Hematopoietic multipotent progenitor cell treated with erythropoietin and hydrocortisone succinate and interleukin-3 and kit ligand, for 6 days (in vitro differentiated cells): Measurements from ENCODE around the gene FAM229B.
"Not testable (repeated sequence)": the region's sequence is repeated elsewhere in the genome, so short reads cannot be mapped to it uniquely, and the experiment has no call there.

Experiments
- DNase-seq: peaks from one replicate; pipeline ENCODE4 v3.0.0-alpha.2; 2015

FAM229B gene, protein sequence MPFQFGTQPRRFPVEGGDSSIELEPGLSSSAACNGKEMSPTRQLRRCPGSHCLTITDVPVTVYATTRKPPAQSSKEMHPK

DNA sequence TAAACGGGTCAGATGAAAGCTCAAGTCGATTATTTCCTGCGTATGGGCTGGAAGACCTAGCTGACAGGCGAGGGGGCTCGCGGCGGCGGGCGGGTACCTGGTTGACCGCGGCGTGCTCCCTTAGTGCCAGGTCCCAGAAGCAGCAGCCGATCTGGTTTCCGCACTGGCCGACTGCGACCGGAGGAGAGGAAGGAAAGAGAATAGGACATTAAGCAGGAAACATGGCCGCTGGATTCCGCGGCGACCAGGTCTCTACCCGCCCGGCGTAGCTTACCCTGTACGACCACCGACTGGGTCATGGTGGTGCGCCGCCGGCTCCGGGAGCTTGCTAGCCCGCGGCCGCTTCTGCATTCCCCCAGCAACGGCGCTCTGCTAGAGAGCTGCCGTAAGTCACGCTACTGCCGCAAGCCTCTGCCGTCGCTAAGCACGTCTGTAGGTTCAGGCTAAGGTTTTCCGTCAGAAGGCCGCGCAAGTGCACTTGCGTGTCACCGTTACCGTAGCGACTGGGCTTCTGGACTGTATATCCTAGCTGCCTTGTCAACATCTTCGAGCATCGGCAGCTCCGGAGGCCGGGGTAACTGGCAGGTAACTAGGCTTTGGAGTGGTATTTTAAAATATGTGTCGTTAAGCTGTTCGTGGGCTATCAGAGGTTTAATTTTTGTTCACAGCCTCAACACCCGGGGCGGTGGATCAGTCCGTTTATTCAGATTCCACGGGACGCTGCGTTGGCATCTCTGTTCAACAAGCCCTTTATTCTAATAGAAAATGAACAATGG is at the start of gene FAM229B, which contains the start of gene TUBE1:
Gene FAM229B (plus strand): TSS at position 456 of the 776 bp plus-strand sequence. CDS start 11,693 bp downstream, outside the sequence.
Gene TUBE1 (minus strand): TSS at position 347 of the 776 bp plus-strand sequence. CDS start 48 bp downstream, at position 299.
- peak; percentile 98 for DNase-seq

DNA sequence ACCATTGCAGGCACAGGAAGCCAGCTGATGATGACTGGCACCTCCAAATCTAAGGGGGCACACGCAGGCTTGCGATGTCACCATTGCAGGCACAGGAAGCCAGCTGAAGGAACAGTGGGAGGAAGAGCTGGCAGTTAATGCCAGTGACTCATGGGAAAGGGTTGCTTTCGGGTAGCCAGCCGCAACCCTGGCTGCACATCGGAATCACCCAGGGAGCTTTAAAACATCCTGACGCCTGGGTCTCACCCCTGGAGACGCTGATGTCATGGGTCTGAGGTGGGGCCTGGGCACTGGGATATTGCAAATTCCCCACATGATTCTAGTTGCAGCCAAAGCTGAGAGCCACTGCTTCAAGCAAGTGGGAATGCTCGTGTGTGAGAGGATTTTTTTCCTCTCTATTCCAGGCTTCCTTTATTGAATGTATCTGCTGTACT is 49.6 kb upstream of the FAM229B start:
- DNase-seq = no peak

DNA sequence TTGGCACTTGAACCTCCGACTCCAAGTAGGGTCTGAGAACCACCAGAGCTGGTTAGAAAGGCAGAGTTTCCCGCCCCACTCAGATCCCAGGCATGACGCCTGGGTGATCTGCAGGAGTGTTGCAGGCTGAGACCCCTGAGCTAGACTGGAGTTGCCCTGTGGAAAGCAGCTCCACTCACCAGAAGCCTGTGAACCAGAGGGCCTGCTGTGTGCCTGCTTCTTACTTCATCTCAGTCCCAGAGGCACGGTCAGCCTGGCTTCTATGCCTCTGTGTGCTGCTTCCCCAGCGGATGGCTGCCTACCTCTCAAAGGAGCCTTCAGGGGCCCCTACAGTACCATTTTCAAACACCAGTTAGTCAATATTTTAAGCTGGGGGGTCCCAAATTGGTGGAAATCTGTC is 49.1 kb upstream of the FAM229B start:
- DNase-seq = no peak

DNA sequence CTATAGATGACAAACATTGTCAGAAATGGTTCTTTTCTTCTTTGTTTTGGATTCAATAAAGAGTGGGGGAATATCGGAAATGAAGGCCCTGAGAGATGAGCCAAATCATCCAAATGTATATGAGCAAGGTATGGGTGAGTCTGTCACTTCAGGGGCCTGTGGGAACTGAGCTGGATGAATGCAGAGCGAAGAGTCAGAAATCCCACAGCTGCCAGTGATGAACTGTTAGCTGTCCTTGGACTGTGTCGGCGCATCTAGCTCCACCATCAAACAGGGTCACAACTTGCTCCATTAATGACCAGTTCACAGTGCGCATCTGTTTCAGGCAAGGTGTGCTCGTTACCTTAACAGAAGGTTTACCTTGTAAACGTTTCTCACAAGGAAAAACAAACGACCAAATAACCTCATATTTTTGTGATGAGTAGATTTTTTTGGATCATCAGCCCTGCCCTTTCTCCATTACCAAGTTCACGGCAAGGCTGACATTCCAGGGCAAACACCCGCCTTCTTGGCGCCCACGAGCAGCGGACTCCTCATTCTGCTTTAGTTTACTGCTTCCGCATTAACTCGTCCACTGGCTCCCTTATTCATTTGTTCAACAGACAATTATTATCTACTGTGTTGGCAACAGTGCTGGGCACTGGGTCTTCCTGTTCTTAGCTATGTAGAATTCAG is 48.5 kb upstream of the FAM229B start:
- DNase-seq = no peak

DNA sequence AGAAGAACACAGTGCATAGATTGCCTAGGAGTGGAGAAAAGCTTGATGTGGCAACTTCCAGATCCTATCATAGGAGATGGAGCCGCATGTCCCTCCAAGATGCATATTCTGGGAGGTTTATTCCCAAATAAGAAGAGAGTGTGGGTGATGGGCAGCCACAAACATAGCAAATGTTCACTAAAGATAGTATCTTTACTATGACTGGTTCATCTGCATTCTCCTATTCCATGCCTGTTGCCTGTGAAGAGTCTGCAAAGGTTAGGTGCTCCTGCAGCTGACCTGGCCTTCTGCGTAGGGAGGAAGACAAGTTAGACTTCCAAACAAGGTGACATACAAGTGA is 48.0 kb upstream of the FAM229B start:
- DNase-seq = no peak

DNA sequence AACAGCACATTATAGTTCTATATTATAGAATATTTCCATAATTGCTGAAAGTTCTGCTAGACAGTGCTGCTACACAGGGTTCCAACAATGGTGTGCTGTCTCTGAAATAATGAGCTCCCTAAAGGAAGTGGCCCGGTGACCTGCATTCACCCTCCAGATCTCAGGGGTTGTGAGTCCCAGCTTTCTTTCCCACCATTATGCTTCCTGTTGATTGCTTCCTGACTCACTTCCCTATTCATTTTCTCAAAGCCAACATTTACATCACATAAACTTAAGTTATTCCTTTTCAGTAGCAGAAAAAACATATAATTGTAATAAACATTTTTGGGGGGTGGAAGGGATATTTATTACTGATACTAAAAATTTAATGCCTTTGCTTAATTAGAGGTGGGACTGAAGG is 46.4 kb upstream of the FAM229B start:
- no peak for DNase-seq

DNA sequence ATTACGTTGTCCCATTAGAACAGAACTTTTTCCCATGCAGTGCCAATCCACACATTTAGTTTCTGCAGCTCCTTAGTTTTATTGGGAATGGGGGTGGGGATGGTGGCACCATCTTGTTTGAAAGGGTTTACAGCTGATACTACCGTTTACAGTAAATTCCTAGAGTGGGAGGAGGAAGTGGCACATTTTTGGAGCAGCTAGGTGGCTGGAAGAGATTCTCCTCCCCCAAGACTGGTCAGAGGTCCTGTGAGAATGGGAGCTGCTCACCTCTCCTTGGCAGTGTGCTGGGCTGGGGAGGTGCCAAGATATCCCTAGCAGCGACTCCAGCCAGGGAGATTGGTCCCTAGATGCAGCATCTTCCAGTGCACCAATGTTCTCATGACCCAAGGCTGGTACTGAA is 45.9 kb upstream of the FAM229B start:
- DNase-seq = no peak

DNA sequence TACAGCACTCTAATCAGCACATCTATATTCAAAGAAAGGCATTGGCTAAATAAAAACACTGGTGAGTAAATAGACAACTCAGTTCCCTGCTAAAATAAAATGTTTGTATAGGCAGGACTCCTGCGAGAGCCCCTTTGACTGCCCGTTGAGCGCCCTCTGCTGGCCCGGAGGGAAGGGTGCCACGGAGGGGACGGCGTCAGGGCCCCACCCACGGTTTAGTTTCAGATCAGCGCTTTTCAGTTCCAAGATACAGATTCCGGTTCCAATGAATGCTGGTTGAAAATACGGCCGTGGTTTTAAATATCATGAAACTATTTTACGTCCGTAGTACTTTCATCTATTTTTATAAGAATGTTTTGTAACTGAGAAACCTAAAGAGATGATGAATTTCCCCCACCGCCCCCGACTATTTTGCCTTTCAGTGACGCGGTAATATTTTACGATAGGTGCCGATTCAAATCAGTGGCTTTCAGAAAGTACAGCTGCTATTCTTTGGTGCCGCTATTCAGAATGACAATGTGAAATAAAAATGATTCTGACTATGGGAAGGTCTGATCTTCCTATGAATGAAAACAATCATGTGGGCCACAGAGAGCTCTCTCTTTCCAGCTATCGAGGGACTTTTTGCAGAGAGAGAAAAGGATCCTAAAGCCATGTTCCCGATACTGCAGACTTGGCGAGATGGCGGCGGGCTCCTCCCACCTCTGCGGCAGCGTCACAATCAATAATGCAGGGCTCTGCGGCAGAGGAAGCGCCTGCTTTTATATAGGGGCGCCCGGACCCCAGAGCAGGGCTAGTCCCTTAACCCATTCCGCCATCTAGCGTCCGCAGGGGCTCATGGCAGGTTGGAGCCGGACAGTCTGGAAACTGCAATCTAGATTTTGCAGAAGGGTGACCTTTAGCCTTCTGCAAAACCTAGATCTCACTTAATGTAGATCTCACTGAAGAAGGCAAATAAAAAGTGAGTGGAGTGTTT is 44.1 kb upstream of the FAM229B start:
- peak; percentile 96 for DNase-seq

DNA sequence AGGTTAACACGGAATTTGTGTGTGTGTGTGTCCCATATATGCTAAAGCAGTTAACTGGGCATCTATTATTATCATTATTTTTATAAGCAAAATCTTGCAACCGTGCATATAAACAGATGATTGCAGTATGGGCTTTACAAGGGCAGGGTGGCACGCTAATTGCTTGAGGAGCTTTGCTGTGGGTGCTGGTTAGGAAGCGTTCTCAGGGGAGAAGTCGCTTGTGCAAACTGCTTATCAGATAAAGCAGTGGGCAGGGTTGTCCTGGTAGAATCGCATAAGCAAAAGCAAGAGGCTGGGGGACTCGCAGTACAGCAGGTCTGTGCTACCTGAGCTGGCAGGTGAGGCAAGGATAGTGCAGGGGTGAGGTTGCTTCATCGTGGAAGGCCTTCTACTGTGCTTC is 43.2 kb upstream of the FAM229B start:
- DNase-seq = peak; percentile 33

DNA sequence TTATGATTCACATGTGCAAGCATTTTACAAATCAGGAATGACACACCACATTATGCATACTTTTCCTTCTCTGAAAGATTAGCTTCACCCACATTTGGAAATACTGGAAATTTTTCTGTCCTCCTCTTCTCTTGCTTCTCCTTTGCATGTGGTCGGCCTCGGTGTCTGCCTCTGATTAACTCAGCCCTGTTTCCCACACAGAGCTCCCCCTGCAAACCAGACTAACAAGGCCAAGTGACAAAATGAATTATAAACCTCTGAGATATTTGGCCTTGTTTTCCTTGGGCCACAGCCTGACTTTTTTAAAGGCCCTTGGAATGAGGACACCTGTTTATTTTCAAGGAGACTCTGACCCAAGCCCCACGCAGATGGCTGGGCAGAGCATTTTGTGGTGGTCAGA is 42.5 kb upstream of the FAM229B start:
- DNase-seq = no peak

DNA sequence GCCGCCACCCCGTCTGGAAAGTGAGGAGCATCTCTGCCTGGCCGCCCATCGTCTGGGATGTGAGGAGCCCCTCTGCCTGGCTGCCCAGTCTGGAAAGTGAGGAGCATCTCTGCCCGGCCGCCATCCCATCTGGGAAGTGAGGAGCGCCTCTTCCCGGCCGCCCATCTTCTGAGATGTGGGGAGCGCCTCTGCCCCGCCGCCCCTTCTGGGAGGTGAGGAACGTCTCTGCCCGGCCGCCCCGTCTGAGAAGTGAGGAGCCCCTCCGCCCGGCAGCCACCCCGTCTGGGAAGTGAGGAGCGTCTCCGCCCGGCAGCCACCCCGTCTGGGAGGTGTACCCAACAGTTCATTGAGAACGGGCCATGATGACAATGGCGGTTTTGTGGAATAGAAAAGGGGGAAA is 39.9 kb upstream of the FAM229B start:
- DNase-seq = not testable (repeated sequence)

DNA sequence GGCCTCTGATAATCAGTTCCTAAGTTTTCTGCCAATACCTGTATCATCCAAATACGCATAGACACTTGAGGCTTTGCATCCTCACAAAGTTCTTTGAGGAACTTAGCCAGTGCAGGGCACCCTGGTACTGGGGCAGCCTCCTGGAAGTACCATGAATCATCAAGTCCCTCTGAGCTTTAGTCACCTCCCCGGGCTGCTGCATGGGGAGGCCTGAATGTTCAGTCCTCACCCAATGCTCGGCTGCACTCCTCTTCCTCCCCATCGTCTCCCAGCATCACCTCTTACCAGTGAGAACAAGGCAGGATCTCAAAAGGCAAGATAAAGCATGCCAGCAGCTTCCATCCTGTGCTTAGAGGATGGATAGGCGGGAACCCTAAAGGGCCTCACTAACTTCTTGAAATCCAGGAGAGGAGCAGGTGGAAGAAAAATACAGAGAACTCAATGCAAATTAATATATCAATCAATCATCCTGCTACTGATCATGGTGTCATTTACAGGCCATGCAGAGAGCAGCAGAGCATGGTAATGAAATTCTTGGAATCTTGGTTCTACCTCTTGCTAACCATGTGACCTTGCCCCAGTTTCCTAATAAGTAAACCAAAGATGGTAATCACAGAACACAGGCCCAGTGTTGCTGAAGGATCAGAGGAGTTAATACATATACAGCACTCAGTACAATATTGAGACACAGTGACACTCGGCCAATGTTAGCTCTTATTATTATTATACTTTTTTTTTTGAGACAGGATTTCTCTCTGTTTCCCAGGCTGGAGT is 38.2 kb upstream of the FAM229B start:
- DNase-seq = no peak

DNA sequence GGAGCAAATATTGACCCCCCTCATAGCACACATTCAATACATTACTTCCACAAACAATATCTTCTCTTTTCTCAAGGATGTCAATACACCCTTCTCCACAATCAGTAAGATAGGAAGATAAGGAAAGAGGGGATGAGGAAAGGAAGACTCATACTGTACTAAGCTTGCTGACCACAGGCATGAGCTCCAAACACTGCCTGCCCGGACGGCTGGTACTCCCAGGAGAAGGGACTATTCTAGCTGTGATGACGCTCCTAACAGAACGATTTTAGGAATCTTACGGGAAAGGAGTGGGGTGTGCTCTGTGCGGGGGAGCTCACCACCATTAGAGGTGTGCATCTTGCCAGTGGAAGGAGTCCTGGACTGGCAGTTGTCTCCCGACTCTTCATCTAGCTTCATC is 37.4 kb upstream of the FAM229B start:
- no peak for DNase-seq

DNA sequence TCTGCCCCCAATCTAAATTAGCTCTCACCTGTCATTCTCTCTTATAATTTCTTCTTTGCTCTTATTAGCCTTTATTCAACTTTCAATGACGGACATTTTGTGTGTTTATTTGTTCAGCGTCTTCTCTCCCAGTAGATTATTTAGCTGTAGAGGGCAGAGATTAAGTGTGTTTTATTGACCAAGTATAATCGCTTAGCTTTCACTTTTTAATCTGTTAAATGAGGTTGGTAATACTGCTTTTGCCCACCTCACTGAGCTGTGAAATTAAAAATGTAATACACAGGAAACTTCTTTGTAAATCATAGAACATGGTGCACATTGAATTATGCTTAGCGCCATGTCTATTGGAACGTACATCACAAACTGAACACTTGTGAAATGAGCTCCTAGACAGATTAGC is 37.0 kb upstream of the FAM229B start:
- DNase-seq = no peak

DNA sequence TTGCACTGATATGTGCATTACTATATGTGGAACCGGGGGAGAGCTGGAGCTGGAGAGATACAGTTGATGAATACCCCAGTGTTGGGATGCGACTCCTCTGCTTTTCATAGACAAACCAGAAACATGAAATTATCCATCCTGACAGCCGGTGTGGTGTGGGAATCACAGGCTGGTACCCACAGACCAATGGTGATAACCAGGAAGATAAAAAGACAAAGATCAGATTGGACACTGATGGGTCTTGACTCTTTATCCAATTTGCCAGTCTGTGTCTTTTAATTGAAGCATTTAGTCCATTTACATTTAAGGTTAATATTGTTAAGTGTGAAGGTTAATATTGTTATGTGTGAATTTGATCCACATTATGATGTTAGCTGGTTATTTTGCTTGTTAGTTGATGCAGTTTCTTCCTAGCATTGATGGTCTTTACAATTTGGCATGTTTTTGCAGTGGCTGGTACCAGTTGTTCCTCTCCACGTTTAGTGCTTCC is 36.1 kb upstream of the FAM229B start:
- not testable (repeated sequence) for DNase-seq

DNA sequence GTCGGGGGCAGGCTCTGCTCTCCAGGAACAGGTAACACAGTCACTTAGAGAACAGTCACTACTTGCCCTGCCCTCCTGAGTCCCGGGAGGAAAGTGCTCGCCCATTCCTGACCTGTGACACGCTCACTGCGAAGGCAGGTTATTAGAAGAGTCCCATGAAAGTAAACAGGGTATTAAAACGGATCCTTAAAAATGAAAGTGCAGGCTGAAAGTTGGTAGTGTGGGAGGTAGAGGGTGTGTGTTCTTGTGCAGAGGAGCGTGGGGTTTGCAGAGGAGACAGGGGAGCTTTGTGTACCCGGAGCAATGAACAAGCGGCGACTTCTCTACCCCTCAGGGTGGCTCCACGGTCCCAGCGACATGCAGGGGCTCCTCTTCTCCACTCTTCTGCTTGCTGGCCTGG is 33.4 kb upstream of the FAM229B start, which contains the start of gene CCN6:
Gene CCN6 (plus strand): TSS at position 104 of the 400 bp plus-strand sequence. CDS start 254 bp downstream, at position 358.
- no peak for DNase-seq

DNA sequence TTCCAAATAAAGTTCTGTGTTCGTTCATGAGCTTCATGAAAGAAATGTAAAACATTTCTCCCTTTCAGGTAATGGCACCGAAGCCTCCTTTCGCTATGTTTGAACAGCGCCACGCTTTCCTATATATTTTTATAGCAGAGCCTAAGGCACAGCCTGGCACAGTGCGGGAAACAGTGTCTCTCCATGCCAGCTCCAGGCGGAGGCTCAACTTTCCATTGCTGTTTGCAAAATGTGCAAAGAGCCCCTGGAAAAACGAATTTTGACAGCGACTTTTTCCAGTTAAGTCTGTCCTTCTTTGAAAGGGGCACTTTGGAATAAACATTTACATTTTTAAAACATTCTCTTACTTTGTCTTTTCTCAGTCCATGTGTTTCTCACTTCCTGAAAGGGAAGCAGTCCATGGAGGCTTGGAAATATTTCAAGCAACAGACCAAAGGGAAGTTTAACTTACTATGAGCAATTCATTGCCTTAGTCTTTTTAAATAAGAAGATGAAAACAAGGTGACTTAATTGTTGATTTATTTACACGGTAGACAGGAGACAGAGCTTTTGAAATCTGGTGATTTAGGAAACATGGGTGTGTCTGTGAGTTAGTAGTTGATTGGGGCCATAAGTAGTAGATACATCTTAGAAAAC is 32.7 kb upstream of the FAM229B start:
- no peak for DNase-seq

DNA sequence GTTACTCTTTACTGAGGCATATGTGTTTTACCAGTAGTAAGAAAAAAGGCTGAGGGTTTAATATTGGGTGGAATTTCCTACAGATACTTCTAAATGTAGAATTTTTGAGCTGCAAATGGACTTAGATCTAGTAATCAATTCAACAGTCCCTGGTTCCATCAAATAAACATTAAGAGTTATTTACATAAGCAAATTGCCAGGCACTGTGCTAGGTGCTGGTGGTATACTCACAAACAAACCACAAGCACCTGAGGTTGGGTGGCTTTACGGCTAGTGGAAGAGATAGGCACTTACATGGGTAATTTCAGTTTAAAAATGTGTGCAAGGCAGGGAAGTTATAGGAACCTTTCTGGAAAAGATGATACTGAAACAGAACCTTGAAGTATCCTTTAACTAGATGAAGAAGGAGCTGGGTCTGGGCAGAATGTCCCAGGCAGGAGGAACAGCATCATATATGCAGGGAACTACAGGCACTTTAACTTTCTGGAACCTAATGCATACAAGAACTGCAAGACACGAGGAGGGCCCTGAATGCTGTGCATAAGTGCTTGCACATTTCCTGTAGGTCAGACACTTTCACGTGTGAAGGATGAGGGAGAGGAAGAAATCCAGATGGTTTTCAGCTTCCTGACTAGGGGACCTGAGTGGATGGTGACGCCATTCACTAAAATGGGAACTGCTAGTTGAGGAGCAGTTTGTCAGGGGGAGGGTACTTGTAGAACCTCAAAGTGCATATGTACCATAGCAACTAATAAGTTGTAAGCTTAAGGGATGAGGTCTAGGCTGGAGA is 29.0 kb upstream of the FAM229B start:
- DNase-seq = no peak

DNA sequence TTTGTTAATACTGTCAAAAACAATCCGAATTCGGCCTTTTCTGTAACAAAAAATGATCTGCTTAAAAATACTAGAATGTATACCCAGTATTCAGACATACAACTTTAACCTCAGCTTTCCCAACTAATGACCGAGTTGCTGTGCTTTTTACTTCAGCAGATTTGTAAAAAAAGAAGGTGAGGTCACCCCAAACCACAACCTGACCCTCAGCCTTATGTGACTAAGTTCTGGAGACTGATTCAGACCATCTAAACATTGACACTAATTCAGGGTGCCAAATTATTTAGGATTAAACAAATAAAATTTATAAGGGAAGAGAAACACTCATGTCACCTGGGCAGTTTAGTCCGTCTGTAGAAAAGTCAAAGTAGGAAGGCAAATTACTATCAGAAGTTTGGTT is 25.8 kb upstream of the FAM229B start:
- DNase-seq = no peak

DNA sequence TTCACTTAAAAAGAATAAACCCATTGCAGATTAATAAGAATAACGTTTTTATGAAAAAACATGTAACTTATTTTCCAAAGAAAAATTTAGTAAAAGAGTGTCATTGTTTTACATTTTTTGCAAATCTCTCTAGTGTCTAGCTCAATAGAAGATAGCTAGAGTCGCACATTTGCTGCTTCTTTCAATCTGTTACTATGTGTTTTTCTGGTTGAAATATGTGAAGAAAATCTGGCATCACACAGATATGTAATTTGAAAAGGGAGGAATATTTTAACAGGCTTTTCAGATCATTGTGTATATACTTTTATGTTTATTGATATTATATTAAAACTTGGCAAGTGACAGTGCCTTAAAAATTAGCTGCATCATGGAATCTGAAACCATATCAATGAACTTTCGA is 24.4 kb upstream of the FAM229B start:
- DNase-seq = no peak
